PFSK-1 (cell line): ENCODE results near the gene CAPN14.

Experiments
- FOXP2 ChIP-seq: optimal IDR thresholded peaks from 2 replicates; pipeline ENCODE3; 2011; ENCODE audit warnings: borderline replicate concordance, control low read depth, inconsistent platforms; ENCODE audit not compliant: insufficient read depth; ENCODE audit errors: extremely low read length, extremely low read depth
- POLR2AphosphoS5 ChIP-seq: IDR thresholded peaks from 2 replicates; pipeline ENCODE4 v1.6.1; 2012; ENCODE audit warnings: low read depth, mild to moderate bottlenecking, control low read depth, low read length, moderate library complexity
- REST ChIP-seq, 2 experiments: IDR thresholded peaks; 2 replicates each; pipeline versions ENCODE4 v1.6.1 to v1.8.0; 2011 to 2012; ENCODE audit warnings: low read depth in 2 of 2, low read length in 2 of 2, control low read depth in 1 of 2, inconsistent platforms in 1 of 2, mild to moderate bottlenecking in 1 of 2, moderate library complexity in 1 of 2; ENCODE audit not compliant: insufficient read depth in 1 of 2
- SIN3A ChIP-seq: IDR thresholded peaks from 2 replicates; pipeline ENCODE4 v1.6.1; 2012; ENCODE audit warnings: mild to moderate bottlenecking, low read length, moderate library complexity, borderline replicate concordance; ENCODE audit not compliant: insufficient read depth
- TAF1 ChIP-seq: IDR thresholded peaks from 2 replicates; pipeline ENCODE4 v1.6.1; 2012; ENCODE audit warnings: low read length, control low read depth, borderline replicate concordance; ENCODE audit not compliant: insufficient read depth

CAPN14 gene

DNA sequence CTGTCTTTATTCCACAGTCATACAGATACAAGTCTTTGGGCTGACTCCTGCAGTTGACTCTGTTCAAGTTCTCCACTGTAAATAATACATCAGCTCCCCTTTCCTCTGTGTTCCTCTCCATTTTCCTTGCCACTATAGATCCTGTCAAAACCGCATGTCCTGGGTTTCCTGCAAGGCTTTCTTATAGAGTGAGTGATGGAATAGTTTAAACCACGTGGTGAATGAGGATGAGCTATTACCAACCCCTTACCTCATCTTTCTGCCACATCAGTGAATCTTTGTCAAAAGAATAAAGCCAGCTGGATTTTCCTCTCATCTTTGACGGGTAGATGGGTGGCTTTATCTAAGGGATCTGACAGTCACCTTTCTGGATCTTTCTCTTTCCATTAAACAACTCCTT is 75.2 kb downstream of the CAPN14 start:
- TF ChIP-seq FOXP2 (no peak), SIN3A (no peak), POLR2AphosphoS5 (no peak), REST (IDR thresholded peaks at IDR 0.05; ENCODE audit: insufficient read depth in 1 of 2, low read depth in 2 of 2, low read length in 2 of 2) (no peak), TAF1 (no peak)

- TF ChIP-seq POLR2AphosphoS5 (no peak), SIN3A (no peak), TAF1 (no peak), FOXP2 (no peak), REST (IDR thresholded peaks at IDR 0.05; ENCODE audit: insufficient read depth in 1 of 2, low read depth in 2 of 2, low read length in 2 of 2) (no peak)
Observed at GRCh38 chr2:31141443-31142085, 75.8 kb downstream of the CAPN14 start.

- no peak for TF ChIP-seq REST (IDR thresholded peaks at IDR 0.05; ENCODE audit: insufficient read depth in 1 of 2, low read depth in 2 of 2, low read length in 2 of 2)
- no peak for TF ChIP-seq FOXP2
- no peak for TF ChIP-seq TAF1
- no peak for TF ChIP-seq SIN3A
Observed at GRCh38 chr2:31140151-31140550, 77.2 kb downstream of the CAPN14 start.

GRCh38 chr2:31139671-31140070 is 77.6 kb downstream of the CAPN14 start:
- no peak for TF ChIP-seq SIN3A
- no peak for TF ChIP-seq TAF1

DNA sequence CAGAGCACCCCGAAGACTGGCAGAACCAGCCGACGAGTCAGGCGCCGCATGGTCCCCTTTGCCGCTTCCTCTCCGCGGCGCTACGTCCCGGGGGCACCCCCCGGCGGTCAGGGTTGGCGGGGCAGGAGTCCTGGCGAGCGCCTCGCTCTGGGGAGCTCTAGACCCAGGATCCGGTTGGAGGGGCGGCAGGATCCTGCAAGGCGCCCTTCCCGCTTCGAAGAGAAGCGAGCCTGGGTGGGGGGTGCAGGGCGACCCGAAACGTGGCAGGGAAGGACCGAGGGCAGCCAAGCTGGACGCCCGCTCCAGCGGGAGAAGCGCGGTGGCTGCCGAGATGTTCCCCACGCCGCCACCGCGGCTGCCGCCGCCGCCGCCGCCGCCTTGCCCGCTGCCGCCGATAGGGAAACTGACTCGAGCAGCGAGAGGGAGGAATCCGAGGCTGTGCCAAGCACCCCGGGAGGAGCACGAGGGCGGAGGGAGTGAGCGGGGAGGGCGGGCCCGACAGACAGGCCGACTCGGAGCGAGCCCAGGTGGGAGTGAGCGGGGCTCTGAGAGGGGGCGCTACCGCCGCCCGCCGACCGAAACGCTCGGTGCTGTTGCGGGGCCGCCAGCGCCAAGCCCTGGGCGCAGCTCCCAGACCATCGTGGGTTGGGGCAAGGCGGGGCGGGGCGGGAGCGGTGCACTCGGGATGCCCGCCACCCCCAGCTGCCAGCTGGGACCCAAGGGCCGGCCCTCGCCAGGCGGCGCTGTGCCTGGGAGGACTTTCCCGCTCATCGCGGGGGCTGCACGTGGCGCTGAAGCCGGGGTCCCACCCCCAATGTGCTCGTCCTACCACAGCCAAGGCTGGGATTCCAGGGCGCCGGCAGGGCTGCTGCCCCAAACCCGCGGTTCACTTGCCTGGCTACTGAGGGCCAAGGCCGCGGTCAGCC is 79.0 kb downstream of the CAPN14 start, which contains the start of gene GALNT14:
Gene GALNT14, minus strand, starts transcription at position 404 of the 926 bp plus-strand sequence. Its CDS starts 354 bp downstream, at position 50.
- TF ChIP-seq POLR2AphosphoS5 = no peak
- no peak for TF ChIP-seq REST (IDR thresholded peaks at IDR 0.05; ENCODE audit: insufficient read depth in 1 of 2, low read depth in 2 of 2, low read length in 2 of 2)
- TF ChIP-seq FOXP2 = no peak
- no peak for TF ChIP-seq SIN3A
